Natural killer cell (primary cell): ENCODE measurements around the gene CAMTA1. TPM values are rescaled to one million over a fixed set of nuclear protein-coding genes. Genes with fewer than 3 reads are reported as not detected.

ENCODE experiments used
- ATAC-seq, 3 donors: fragments of 150-1000 bp in 2 of 3; fragments of 200-7000 bp in 1 of 3; cut with Tn5 transposase; 1 replicate in 1 of 3; 2 replicates in 2 of 3; pipeline ENCODE4 v1.10.0; 2021; ENCODE audit warnings: mild to moderate bottlenecking in 2 of 3, moderate library complexity in 2 of 3
- DNase-seq, 2 donors: peaks; one replicate each; pipeline versions ENCODE4 v3.0.0 to v3.0.0-alpha.2; 2013 to 2021; ENCODE audit warnings: mixed read lengths in 1 of 2
- H3K27ac ChIP-seq: one replicate; pipeline ENCODE4 v1.5.1; 2013; ENCODE audit warnings: mild to moderate bottlenecking, low read length
- H3K27me3 ChIP-seq: one replicate; pipeline ENCODE4 v1.6.1; 2013; ENCODE audit warnings: low read length; ENCODE audit not compliant: control insufficient read depth, insufficient read depth
- H3K36me3 ChIP-seq: one replicate; pipeline ENCODE4 v1.6.1; 2013; ENCODE audit warnings: low read length; ENCODE audit not compliant: control insufficient read depth, insufficient read depth
- H3K4me1 ChIP-seq: one replicate; pipeline ENCODE4 v1.6.1; 2013; ENCODE audit warnings: low read length; ENCODE audit not compliant: control insufficient read depth, insufficient read depth
- H3K4me3 ChIP-seq: one replicate; pipeline ENCODE4 v1.5.1; 2013; ENCODE audit warnings: low read length
- H3K9me3 ChIP-seq: one replicate; pipeline ENCODE4 v1.6.1; 2013; ENCODE audit warnings: low read length; ENCODE audit not compliant: control insufficient read depth, insufficient read depth
- H3K27ac Mint-ChIP-seq, 2 donors: one replicate each; pipeline ENCODE4 v1.8.0; 2022; ENCODE audit warnings: mild to moderate bottlenecking in 2 of 2, mixed read lengths in 2 of 2, moderate library complexity in 1 of 2
- H3K27me3 Mint-ChIP-seq, 2 donors: one replicate each; pipeline ENCODE4 v1.8.0; 2022; ENCODE audit warnings: low read depth in 2 of 2, mixed read lengths in 2 of 2
- H3K36me3 Mint-ChIP-seq: one replicate; pipeline ENCODE4 v1.8.0; 2022; ENCODE audit warnings: mixed read lengths
- H3K4me1 Mint-ChIP-seq, 2 donors: one replicate each; pipeline ENCODE4 v1.8.0; 2022; ENCODE audit warnings: mixed read lengths in 2 of 2
- H3K4me3 Mint-ChIP-seq: one replicate; pipeline ENCODE4 v1.8.0; 2022; ENCODE audit warnings: mild to moderate bottlenecking, moderate library complexity, mixed read lengths
- H3K9me3 Mint-ChIP-seq, 2 donors: one replicate each; pipeline ENCODE4 v1.8.0; 2022; ENCODE audit warnings: mixed read lengths in 2 of 2
- CTCF ChIP-seq: fragments of 200-600 bp; IDR thresholded peaks from one replicate; pipeline ENCODE4 v1.8.0; 2022; ENCODE audit warnings: antibody characterized with exemption
- WGBS: methylation state at CpG from one replicate; pipeline ENCODE4 v1.1.7; 2013; ENCODE audit warnings: missing lambda C conversion rate; ENCODE audit not compliant: insufficient coverage; 5-methylcytosine and 5-hydroxymethylcytosine counted together
- intact Hi-C: fragments of 100-400 bp; cut with micrococcal nuclease; formaldehyde crosslinking; loops from one replicate; pipeline ENCODE4 v1.14.2; 2022
- total RNA-seq, 4 donors: library from RNA; stranded (reverse); fragments of 120-200 nt in 1 of 4; gene quantifications; one replicate each; pipeline versions ENCODE4 v1.2.3 to v1.2.4, GENCODE V29; 2013 to 2022

The CAMTA1 gene
- total RNA-seq, 3 donors from 2014 or later (not counting 1 experiment from before 2014, with no cell fraction given): 40.6 to 53.3 (median 44.9) TPM

DNA sequence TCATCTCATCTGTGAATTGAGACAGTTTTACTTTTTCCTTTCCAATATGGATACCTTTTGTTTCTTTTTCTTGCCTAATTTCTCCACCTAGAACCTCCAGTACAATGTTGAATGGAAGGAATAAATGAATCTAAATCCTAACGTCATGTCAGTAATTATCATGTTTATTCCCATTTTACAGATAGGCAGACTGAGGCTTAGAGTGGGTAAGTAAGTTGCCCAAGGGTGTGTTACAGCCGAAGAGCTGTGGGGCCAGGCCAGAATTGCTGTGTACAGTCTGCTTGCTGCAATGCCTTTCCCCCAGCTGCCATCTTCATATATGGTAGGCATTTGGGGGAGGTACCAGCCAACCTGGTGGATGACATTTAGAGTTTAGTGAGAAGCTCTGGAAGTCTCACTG is 162.7 kb downstream of the CAMTA1 start:
- Mint-ChIP-seq H3K27ac (no peak overlapping the region), H3K9me3 (no peaks in the 10 kb centered on the region), H3K36me3 (no peaks in the 10 kb centered on the region), H3K4me3 (no peak overlapping the region), H3K27me3 (peaks cover 0 to 5% of the 10 kb centered on the region in 2 donors), H3K4me1 (no peaks in the 10 kb centered on the region)
- 87% methylated on average over 2 of the region's 2 CpGs for WGBS
- H3K4me1 ChIP-seq: no peaks in the 10 kb centered on the region
- DNase-seq: no peak
- intact Hi-C loops: no loop called here
- H3K27ac ChIP-seq: no peak overlapping the region
- H3K27me3 ChIP-seq: no peaks in the 10 kb centered on the region
- no peak for ATAC-seq
- no peak overlapping the region for H3K4me3 ChIP-seq
- H3K36me3 ChIP-seq: no peaks in the 10 kb centered on the region
- no peak for TF ChIP-seq CTCF
- no peaks in the 10 kb centered on the region for H3K9me3 ChIP-seq

GRCh38 chr1:6948416-6948815 is 163.2 kb downstream of the CAMTA1 start:
- no peaks in the 10 kb centered on the region for H3K9me3 Mint-ChIP-seq
- H3K4me1 ChIP-seq: no peaks in the 10 kb centered on the region
- TF ChIP-seq CTCF: no peak
- no peak overlapping the region for H3K4me3 ChIP-seq
- no peaks in the 10 kb centered on the region for H3K36me3 Mint-ChIP-seq
- H3K27me3 ChIP-seq: no peaks in the 10 kb centered on the region
- H3K27me3 Mint-ChIP-seq: peaks cover 0 to 5% of the 10 kb centered on the region in 2 donors
- DNase-seq: no peak
- ATAC-seq: no peak
- H3K36me3 ChIP-seq: no peaks in the 10 kb centered on the region
- H3K4me3 Mint-ChIP-seq: no peak overlapping the region
- H3K27ac ChIP-seq: no peak overlapping the region
- 88% methylated on average over 2 of the region's 3 CpGs for WGBS
- H3K9me3 ChIP-seq: no peaks in the 10 kb centered on the region
- no peaks in the 10 kb centered on the region for H3K4me1 Mint-ChIP-seq
- intact Hi-C loops: no loop called here
- H3K27ac Mint-ChIP-seq: no peak overlapping the region

DNA sequence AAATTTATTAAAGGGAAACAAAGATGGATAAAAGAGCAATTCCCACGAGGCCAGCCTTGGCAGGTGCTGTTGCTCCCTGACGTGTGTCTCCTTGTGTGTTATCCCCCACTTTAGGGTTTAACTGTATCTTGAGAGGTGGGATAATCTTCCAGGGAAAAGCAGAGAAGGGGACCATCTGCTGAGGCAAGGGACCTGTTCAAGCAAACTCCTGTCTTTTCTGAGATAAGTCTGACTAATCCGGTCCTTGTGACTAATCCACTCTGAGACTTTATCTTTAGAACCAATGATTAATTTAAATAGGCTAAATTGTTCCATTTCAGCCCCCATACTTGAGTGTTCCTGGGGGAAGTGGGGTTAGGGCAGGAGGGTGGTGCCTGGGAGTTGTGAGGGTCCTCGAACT is 163.6 kb downstream of the CAMTA1 start:
- H3K4me1 ChIP-seq: no peaks in the 10 kb centered on the region
- H3K9me3 Mint-ChIP-seq: no peaks in the 10 kb centered on the region
- no peaks in the 10 kb centered on the region for H3K36me3 ChIP-seq
- intact Hi-C loops: no loop called here
- H3K27me3 ChIP-seq: no peaks in the 10 kb centered on the region
- 77% methylated on average over 3 of the region's 4 CpGs for WGBS
- no peak overlapping the region for H3K4me3 Mint-ChIP-seq
- H3K36me3 Mint-ChIP-seq: no peaks in the 10 kb centered on the region
- peaks cover 0 to 5% of the 10 kb centered on the region in 2 donors for H3K27me3 Mint-ChIP-seq
- no peak overlapping the region for H3K27ac Mint-ChIP-seq
- H3K27ac ChIP-seq: no peak overlapping the region
- ATAC-seq (no peak), DNase-seq (no peak)
- H3K4me3 ChIP-seq: no peak overlapping the region
- TF ChIP-seq CTCF: no peak
- no peaks in the 10 kb centered on the region for H3K4me1 Mint-ChIP-seq
- H3K9me3 ChIP-seq: no peaks in the 10 kb centered on the region

DNA sequence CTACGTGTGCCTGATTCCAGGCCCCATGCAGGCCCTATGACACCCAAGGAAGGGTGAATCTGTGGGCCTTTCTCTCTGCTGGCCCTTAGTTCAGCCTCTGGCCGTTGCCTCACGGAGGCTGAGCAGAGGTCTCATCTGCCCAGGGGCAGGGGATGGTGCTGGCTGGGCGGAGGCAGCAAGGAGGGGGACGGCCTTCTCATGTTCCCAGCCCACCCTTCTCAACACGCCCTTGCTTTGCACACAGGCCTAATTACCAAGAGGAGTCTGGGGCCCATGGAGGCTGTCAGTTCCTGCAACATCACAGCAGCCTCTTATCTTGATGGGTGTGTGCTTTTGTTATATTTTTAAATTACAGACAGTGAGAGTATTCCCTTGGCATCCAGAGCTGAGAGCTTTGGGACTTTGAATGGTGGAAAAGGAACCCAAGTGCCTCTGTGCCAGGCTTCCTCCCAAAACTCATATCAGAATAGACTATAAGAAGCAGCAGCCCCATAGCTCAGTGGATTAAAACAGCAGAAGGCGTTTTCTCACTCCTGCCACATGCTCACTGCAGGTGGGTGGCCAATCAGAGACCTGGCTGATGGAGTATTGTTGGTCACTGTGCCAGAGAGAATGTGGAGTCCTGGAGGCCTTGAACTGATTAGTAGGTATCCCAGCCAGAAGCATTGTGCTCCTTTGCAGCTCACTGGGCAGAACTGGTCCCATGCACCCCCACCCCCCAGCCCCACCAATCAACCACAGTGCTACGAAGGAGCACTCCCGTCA is 164.9 kb downstream of the CAMTA1 start:
- Mint-ChIP-seq H3K27me3 (peaks cover 0 to 5% of the 10 kb centered on the region in 2 donors), H3K4me3 (no peak overlapping the region), H3K27ac (no peak overlapping the region), H3K4me1 (no peaks in the 10 kb centered on the region), H3K9me3 (no peaks in the 10 kb centered on the region), H3K36me3 (no peaks in the 10 kb centered on the region)
- H3K9me3 ChIP-seq: no peaks in the 10 kb centered on the region
- DNase-seq (no peak), ATAC-seq (no peak)
- no peaks in the 10 kb centered on the region for H3K27me3 ChIP-seq
- no peaks in the 10 kb centered on the region for H3K36me3 ChIP-seq
- WGBS: 78% methylated on average over 9 of the region's 9 CpGs
- TF ChIP-seq CTCF: no peak
- H3K4me1 ChIP-seq: no peaks in the 10 kb centered on the region
- H3K4me3 ChIP-seq: no peak overlapping the region
- intact Hi-C loops: no loop called here
- no peak overlapping the region for H3K27ac ChIP-seq
